Psoas muscle (tissue), 8 donors: Measurements from ENCODE around the gene CPED1. TPM values are rescaled to one million over a fixed set of nuclear protein-coding genes. Genes with fewer than 3 reads are reported as not detected.
A peak's percentile ranks its signal among the peaks of the same experiment; 100 is the strongest.

Experiments
- ATAC-seq, 4 donors: fragments of 200-7000 bp; cut with Tn5 transposase; one replicate each; pipeline ENCODE4 v1.9.1; 2020; ENCODE audit warnings: moderate library complexity in 3 of 4, mild to moderate bottlenecking in 2 of 4
- DNase-seq, 2 donors: peaks; one replicate each; pipeline ENCODE4 v3.0.0-alpha.2; 2020
- H3K27ac ChIP-seq: fragments of 200-600 bp; one replicate; pipeline ENCODE4 v1.8.0; 2022
- H3K27me3 ChIP-seq, 3 donors: fragments of 200-600 bp in 1 of 3; one replicate each; pipeline versions ENCODE4 v1.6.1 to v1.8.0; 2013 to 2022; ENCODE audit warnings: low read length in 2 of 3, mild to moderate bottlenecking in 2 of 3, moderate library complexity in 1 of 3; ENCODE audit not compliant: insufficient read depth in 3 of 3
- H3K36me3 ChIP-seq, 2 donors: fragments of 200-600 bp in 1 of 2; one replicate each; pipeline versions ENCODE4 v1.6.1 to v1.8.0; 2013 to 2022; ENCODE audit warnings: low read depth in 1 of 2, mild to moderate bottlenecking in 1 of 2, moderate library complexity in 1 of 2; ENCODE audit not compliant: insufficient read depth in 1 of 2
- H3K4me1 ChIP-seq: fragments of 200-600 bp; one replicate; pipeline ENCODE4 v1.8.0; 2022
- H3K4me3 ChIP-seq: fragments of 200-600 bp; one replicate; pipeline ENCODE4 v1.8.0; 2022; ENCODE audit warnings: mild to moderate bottlenecking
- H3K9me3 ChIP-seq: fragments of 200-600 bp; one replicate; pipeline ENCODE4 v1.8.0; 2022
- CTCF ChIP-seq: fragments of 200-600 bp; IDR thresholded peaks from one replicate; pipeline ENCODE4 v1.8.0; 2022; ENCODE audit warnings: antibody characterized with exemption
- WGBS, 3 donors: extraction: QIAGEN DNeasy Blood & Tissue Kit; methylation state at CpG; one replicate each; pipeline versions ENCODE4 v1.1.6 to v1.1.7; 2013; 5-methylcytosine and 5-hydroxymethylcytosine counted together
- intact Hi-C, 2 donors: fragments of 100-400 bp; cut with DNase I; formaldehyde crosslinking; loops; one replicate each; pipeline versions ENCODE4 v1.11.0 to v1.14.2; 2022
- polyA plus RNA-seq, 3 donors: library from polyadenylated mRNA; stranded (reverse); fragments of 200-250 nt; gene quantifications; one replicate each; pipeline ENCODE4 v1.2.3, GENCODE V29; 2013
- total RNA-seq, 4 donors: library from RNA; stranded (reverse); fragmentation: NEBNext Ultra II Directional in 2 of 4; extraction: Animal tissue kit (Norgen Biotek cat#: 25700) in 2 of 4; gene quantifications; one replicate each; pipeline versions ENCODE4 v1.2.1 to v1.2.4, GENCODE V29; 2021 to 2023
- donor health status: healthy with polysubstance abuse.
- donor health status: DM: no; HTN: no; CAD: no; lungs with moderate emphysema.
- donor health status: Bipolar disorder and iron deficiency.
- donor health status: healthy.
- donor health status: DM: yes; HTN: yes; CAD: no.
- donor health status: DM: no; HTN: no; CAD: no.
- donor health status: DM: no; HTN: no; CAD: no.
- donor health status: DM: yes; HTN: yes; CAD: no.

CPED1 gene
- total and polyA plus RNA-seq, 7 donors: 0.90 to 39.2 (median 12.0) TPM

- DNase-seq: no peak
These were observed 56.6 kb downstream of the CPED1 start for GRCh38 chr7:121045090-121045489.

GRCh38 chr7:121046009-121046408 lies 57.5 kb downstream of the CPED1 start:
- ATAC-seq (no peak), DNase-seq (no peak)
- TF ChIP-seq CTCF: no peak
- Histone ChIP-seq H3K9me3 (no peaks in the 10 kb centered on the region), H3K27ac (peak overlapping the region; percentile 33), H3K36me3 (peaks cover 0 to 7% of the 10 kb centered on the region in 2 donors), H3K27me3 (no peaks in the 10 kb centered on the region), H3K4me3 (no peak overlapping the region), H3K4me1 (peaks cover 25% of the 10 kb centered on the region)
- intact Hi-C loops: loop anchor here in 1 of 2 donors (5.0 kb wide), 1 partner anchor 44 kb away; no protein-coding TSS in a partner anchor
- 64 to 75% (median 66%) methylated on average over 4 of the region's 4 CpGs for WGBS, 3 donors

More at GRCh38 chr7:121045090-121045489, 56.6 kb downstream of the CPED1 start:
- Histone ChIP-seq H3K36me3 (peaks cover 0 to 7% of the 10 kb centered on the region in 2 donors), H3K4me3 (no peak overlapping the region), H3K27me3 (no peaks in the 10 kb centered on the region), H3K9me3 (no peaks in the 10 kb centered on the region), H3K27ac (peak overlapping the region; percentile 33), H3K4me1 (peaks cover 33% of the 10 kb centered on the region)
- intact Hi-C loops: loop anchor here in 1 of 2 donors (5.0 kb wide), 1 partner anchor 43 kb away; no protein-coding TSS in a partner anchor
- ATAC-seq: no peak
- no peak for TF ChIP-seq CTCF
- 81 to 93% (median 89%) methylated on average over 1 of the region's 1 CpG for WGBS, 3 donors

- TF ChIP-seq CTCF: no peak
- Histone ChIP-seq H3K27ac (no peak overlapping the region), H3K4me3 (no peak overlapping the region), H3K27me3 (no peaks in the 10 kb centered on the region), H3K36me3 (peaks cover 0 to 7% of the 10 kb centered on the region in 2 donors), H3K9me3 (no peaks in the 10 kb centered on the region), H3K4me1 (peaks cover 15% of the 10 kb centered on the region)
- no peak for DNase-seq
- intact Hi-C loops: loop anchor here in 1 of 2 donors (5.0 kb wide), 1 partner anchor 45 kb away; no protein-coding TSS in a partner anchor
- ATAC-seq: no peak
- 92 to 96% (median 94%) methylated on average over 2 of the region's 2 CpGs for WGBS, 3 donors
These were observed 58.5 kb downstream of the CPED1 start for GRCh38 chr7:121046893-121047468.

- no peaks in the 10 kb centered on the region for H3K27me3 ChIP-seq
- peaks cover 17% of the 10 kb centered on the region for H3K4me1 ChIP-seq
These were observed 59.7 kb downstream of the CPED1 start for GRCh38 chr7:121048195-121048594.

More at GRCh38 chr7:121048195-121048594, 59.7 kb downstream of the CPED1 start:
- ATAC-seq: peak; percentile 72 to 77 (median 74)
- 44 to 56% (median 54%) methylated on average over 4 of the region's 4 CpGs for WGBS, 3 donors
- no peak for DNase-seq
- no peak overlapping the region for H3K4me3 ChIP-seq
- H3K27ac ChIP-seq: peak overlapping the region; percentile 61
- peaks cover 0 to 7% of the 10 kb centered on the region in 2 donors for H3K36me3 ChIP-seq
- no peaks in the 10 kb centered on the region for H3K9me3 ChIP-seq
- TF ChIP-seq CTCF: no peak
- intact Hi-C loops: loop anchor here in 1 of 2 donors (5.0 kb wide), 1 partner anchor 46 kb away; no protein-coding TSS in a partner anchor
